HG02798 (cell line): ENCODE measurements around the gene LGI4.

Experiments used
- ATAC-seq: cut with Tn5 transposase; IDR thresholded peaks from one replicate; pipeline ENCODE4 v1.9.1; 2021; ENCODE audit warnings: mild to moderate bottlenecking; ENCODE audit not compliant: unreplicated experiment, poor library complexity

LGI4 gene

GRCh38 chr19:35093430-35093829 is 41.4 kb downstream of the LGI4 start:
- no peak for ATAC-seq

GRCh38 chr19:35090506-35091214 is 44.2 kb downstream of the LGI4 start:
- no peak for ATAC-seq

- no peak for ATAC-seq
These were observed 44.7 kb downstream of the LGI4 start for GRCh38 chr19:35090160-35090505.

- ATAC-seq = no peak
These were observed 45.3 kb downstream of the LGI4 start for GRCh38 chr19:35089554-35089953.

DNA sequence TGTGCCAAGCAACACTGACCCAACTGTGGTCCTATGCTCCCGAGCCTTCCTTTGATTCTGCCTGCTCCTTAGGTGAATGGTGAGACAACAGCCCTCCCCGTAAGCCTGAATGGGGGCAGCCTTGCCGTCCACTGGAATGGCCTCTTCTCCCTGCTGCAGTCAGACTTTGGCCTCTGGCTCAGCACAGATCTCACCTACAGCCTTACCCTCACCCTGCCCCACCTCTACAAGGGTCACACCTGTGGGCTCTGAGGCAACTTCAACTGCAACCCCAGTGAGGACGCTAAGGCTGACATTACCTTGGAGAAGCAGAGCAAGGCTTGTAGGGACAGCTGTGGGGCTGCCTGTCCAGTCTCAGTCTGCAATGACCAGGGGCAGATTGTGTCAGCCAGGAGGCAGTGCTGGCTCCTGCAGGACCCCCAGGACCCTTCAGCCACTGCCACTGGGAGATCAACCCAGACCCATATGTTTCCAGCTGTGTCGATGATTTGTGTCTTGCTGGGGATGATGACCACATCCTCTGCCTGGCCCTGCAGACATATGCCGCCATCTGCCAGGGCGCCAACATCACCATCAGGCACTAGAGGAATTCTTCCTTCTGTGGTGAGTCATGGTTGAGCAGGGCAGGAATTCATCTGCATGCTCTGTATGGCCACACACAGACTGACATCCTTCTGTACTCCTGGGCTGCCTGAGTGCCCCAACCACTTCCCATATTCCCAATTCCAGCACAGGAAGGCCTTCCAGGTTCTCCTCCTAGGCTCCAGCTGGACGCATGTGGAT is 46.5 kb downstream of the LGI4 start:
- no peak for ATAC-seq

GRCh38 chr19:35087393-35087792 is 47.5 kb downstream of the LGI4 start:
- no peak for ATAC-seq

GRCh38 chr19:35086455-35086854 is 48.4 kb downstream of the LGI4 start:
- no peak for ATAC-seq

DNA sequence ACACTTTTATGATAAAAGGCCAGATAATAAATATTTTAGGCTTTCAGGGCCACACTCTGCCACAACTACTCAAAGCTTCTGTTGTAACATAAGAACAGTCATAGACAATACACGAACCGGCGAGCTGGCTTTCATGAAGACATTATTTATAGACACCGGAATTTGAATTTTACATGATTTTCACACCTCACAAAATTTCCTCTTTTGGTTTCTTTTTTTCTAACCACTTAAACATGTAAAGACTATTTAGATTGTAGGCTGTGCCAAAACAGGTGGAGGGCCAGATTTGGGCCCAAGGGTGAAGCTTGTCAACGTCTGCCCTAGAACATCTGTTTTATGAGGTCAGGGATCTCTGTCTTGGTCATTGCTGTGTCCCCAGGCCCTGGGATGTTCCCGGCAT is 48.9 kb downstream of the LGI4 start:
- ATAC-seq = peak; percentile 52

GRCh38 chr19:35084509-35084762 is 50.4 kb downstream of the LGI4 start:
- no peak for ATAC-seq

GRCh38 chr19:35083691-35084508 is 51.0 kb downstream of the LGI4 start:
- no peak for ATAC-seq

DNA sequence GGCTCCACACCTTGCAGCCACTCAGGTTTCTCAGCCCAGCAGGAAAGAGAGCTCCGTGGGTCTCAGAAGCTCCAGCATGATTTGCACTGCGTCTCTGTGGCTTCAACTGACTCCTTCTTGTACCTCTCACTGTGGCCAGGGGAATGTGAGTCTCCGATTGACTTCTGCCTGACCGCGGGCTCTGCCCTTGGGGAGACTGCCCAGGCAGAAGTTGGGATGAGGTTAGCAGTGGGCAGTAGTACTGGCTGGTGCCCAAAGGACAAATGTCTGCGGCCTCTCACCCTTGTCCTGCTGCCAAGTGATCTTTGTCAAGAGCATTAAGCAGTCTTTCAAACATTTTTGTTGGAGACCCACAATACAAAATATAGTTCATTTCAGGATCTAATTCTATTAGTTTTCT is 53.7 kb downstream of the LGI4 start:
- no peak for ATAC-seq

- no peak for ATAC-seq
These were observed 54.2 kb downstream of the LGI4 start for GRCh38 chr19:35080613-35081170.

DNA sequence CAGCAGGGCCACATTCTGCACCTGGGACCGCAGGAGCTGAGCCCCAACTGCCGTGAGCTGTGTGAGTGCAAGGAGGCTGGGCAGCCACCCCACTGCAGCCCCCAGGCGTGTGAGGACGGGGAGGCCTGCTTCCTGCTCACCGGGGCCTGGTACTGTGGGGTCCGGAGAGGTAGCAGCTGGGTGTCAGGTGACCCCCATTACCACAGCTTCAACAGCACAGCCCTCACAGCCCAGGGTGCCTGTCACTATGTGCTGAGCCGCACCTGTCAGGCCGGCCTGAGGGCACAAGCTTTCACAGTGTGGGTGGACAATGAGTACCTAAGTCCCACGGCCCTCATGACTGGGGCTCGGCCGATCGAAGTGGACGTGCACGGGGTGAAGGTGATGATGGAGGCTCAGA is 55.0 kb downstream of the LGI4 start:
- ATAC-seq = no peak

DNA sequence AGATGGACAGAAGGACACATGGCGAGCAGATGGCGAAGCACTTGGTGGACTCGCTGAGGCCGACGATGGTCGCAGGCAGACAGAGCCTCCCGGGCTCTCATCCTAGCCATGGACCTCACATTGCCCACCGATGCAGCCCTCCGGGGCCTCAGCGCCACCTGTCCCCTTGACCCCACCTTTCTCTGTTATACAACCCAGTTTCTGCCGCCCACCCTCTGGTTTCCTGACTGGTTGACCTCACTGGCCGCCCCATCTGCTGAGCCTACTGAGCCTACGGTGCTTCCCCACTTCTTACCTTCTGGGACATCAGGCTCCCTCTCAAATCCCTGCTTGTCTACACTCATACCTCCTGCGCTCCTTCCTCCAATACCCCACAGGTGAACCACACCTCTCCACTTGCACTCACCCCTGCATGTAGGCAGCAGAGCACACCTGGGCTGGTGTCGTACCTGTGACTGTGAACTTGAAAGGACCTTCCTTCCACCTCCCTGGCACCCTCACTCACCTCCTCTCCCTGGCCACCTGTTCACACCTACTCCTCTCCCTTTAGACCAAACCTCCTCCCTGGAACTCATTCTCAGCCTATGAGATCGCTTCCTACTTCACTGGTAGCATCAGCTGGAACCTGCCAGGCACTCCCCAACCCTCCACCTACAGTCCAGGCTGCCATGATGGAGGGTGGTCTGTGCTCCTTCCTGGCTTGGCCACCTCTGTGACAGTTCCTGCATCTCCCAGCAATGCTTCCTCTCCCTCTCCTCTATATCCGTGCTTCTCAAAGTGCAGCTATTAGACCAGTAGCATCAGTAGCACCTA is 57.2 kb downstream of the LGI4 start:
- no peak for ATAC-seq

DNA sequence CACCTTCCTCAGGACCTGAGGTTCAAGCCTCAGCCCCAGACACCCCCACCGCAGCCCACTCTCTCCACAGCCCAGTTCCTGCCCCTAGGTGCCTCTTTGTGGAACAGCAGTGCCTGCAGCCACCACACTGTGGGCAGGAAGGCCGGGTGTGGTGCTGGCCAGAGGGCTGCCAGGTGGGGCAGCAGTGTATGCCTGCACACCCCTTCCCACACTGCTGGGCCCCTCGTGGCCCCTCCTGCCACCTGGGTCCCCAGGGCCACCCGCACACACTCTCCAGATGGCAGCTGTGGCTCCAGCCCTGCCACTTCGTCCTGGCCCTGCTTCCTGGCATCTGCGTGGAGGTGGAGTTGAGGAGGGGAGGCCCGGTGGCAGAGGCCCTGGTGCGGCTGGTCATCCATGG is 58.2 kb downstream of the LGI4 start:
- ATAC-seq = no peak

DNA sequence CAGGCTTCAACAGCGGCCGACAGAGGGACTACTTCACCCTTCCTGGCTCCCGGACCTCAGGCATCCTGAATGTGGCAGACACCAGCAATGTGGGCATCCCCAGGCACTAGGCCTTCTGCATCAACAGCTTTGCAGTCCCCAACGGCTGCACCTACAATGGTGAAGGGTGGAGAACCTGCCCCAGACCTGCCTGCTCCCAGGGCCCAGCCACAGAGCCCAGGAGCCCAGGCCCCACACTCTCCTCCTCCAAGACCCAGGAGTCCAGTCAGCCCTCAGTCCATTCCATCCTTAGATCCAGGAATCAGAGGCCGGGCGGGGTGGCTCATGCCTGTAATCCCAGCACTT is 58.9 kb downstream of the LGI4 start:
- no peak for ATAC-seq

GRCh38 chr19:35075202-35076025 is 59.4 kb downstream of the LGI4 start:
- ATAC-seq = no peak
